ENCODE data around the gene DDX27. TPM values are rescaled to one million over a fixed set of nuclear protein-coding genes. Genes with fewer than 3 reads are reported as not detected.

DDX27 gene
- total and polyA plus RNA-seq, 2 of the 13 experiments (the other 11 are each of a cell fraction or from before 2014, with no cell fraction given), result 42.6 to 72.8 TPM

DNA sequence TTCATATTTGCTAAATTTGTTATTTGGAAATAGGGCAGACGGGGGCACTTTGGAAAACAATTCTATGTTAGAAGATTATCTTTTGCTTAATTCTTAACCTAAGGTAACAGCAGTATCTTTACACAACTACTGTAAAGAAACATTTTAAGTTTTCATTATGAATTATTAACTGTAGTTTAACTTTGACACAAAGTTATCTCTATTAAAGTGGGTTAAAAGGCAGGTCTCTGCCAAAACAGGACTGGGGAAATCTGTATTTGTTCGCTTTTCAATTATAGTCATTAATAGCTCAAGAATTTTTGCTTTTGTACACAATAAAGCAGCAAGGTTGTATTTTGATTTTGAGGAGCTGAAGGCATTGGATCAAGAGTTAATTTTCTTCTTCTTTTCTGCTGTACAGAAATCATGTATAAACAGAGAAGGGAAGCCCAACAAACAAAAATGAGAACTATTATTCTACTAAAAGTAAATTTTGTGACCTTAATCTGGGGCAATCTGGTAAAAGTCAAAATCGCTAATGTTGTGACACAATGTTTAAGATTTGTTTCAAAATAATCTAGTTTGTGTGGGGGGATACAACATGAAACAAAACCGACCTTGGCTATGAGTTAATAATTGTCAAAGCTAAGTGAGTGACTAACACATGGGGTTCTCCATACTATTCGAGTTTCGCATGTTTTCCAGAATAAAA lies 34.0 kb upstream of the DDX27 start (continued):
- TF ChIP-seq HOXD1 (CRISPR knock-in tag; IDR thresholded peaks at IDR 0.05) (no peak), FOSL2 (CRISPR knock-in tag; IDR thresholded peaks at IDR 0.05) (no peak; the same call in 1 of the 2 replicates), HDAC1 (CRISPR knock-in tag; IDR thresholded peaks at IDR 0.05) (no peak), CREM (IDR thresholded peaks at IDR 0.05) (peak; percentile 75), CREM (CRISPR knock-in tag; IDR thresholded peaks at IDR 0.05) (no peak), SRY (CRISPR knock-in tag; IDR thresholded peaks at IDR 0.05) (no peak), ZNF207 (IDR thresholded peaks at IDR 0.05; ENCODE audit: borderline replicate concordance) (no peak), ZNF251 (CRISPR knock-in tag; IDR thresholded peaks at IDR 0.05) (no peak), ZNF292 (CRISPR knock-in tag; IDR thresholded peaks at IDR 0.05; ENCODE audit: borderline replicate concordance, low read depth) (no peak), PHF8 (CRISPR knock-in tag; IDR thresholded peaks at IDR 0.05) (no peak), ZNF546 (CRISPR knock-in tag; conservative IDR thresholded peaks at IDR 0.05) (no peak), MIER2 (CRISPR knock-in tag; IDR thresholded peaks at IDR 0.05) (no peak), ZNF615 (CRISPR knock-in tag; IDR thresholded peaks at IDR 0.05; ENCODE audit: borderline replicate concordance) (no peak), MIXL1 (CRISPR knock-in tag; IDR thresholded peaks at IDR 0.05) (peak; percentile 55), ZMYM3 (CRISPR knock-in tag; IDR thresholded peaks at IDR 0.05) (no peak), ZFY (CRISPR knock-in tag; IDR thresholded peaks at IDR 0.05) (no peak), IRF1 (CRISPR knock-in tag; IDR thresholded peaks at IDR 0.05; ENCODE audit: low read depth) (no peak), ZBTB7A (CRISPR knock-in tag; IDR thresholded peaks at IDR 0.05) (no peak), NCOA2 (CRISPR knock-in tag; IDR thresholded peaks at IDR 0.05) (peak; percentile 74; the same call in 1 of the 2 replicates), LCORL (IDR thresholded peaks at IDR 0.05) (no peak), LCORL (CRISPR knock-in tag; IDR thresholded peaks at IDR 0.05) (no peak; the same call in 1 of the 2 replicates), ZNF264 (CRISPR knock-in tag; IDR thresholded peaks at IDR 0.05) (peak; percentile 56; the same call in 1 of the 2 replicates), CC2D1A (CRISPR knock-in tag; IDR thresholded peaks at IDR 0.05) (no peak)
- TF ChIP-seq, protein P1, sequence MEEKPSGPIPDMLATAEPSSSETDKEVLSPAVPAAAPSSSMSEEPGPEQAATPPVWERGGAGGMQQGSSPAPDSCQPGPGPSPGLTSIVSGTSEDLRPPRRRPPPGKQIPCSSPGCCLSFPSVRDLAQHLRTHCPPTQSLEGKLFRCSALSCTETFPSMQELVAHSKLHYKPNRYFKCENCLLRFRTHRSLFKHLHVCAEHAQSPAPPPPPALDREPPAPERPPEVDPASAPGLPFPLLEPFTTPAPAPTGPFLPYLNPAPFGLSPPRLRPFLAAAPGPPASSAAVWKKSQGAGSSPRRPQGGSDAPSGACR (CRISPR knock-in tag; IDR thresholded peaks at IDR 0.05), result no peak; the same call in 1 of the 2 replicates
- TF ChIP-seq, protein P2, sequence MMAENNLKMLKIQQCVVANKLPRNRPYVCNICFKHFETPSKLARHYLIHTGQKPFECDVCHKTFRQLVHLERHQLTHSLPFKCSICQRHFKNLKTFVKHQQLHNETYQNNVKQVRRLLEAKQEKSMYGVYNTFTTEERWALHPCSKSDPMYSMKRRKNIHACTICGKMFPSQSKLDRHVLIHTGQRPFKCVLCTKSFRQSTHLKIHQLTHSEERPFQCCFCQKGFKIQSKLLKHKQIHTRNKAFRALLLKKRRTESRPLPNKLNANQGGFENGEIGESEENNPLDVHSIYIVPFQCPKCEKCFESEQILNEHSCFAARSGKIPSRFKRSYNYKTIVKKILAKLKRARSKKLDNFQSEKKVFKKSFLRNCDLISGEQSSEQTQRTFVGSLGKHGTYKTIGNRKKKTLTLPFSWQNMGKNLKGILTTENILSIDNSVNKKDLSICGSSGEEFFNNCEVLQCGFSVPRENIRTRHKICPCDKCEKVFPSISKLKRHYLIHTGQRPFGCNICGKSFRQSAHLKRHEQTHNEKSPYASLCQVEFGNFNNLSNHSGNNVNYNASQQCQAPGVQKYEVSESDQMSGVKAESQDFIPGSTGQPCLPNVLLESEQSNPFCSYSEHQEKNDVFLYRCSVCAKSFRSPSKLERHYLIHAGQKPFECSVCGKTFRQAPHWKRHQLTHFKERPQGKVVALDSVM (CRISPR knock-in tag; IDR thresholded peaks at IDR 0.05), result no peak
- TF ChIP-seq, protein P3, sequence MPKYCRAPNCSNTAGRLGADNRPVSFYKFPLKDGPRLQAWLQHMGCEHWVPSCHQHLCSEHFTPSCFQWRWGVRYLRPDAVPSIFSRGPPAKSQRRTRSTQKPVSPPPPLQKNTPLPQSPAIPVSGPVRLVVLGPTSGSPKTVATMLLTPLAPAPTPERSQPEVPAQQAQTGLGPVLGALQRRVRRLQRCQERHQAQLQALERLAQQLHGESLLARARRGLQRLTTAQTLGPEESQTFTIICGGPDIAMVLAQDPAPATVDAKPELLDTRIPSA (CRISPR knock-in tag; IDR thresholded peaks at IDR 0.05; ENCODE audit: borderline replicate concordance), result no peak
